NCI-H2171 treated with DMSO at 0.1 percent for 48 hours (cell line): ENCODE data around the gene LELP1.
"Not testable (repeated sequence)": the region's sequence is repeated elsewhere in the genome, so short reads cannot be mapped to it uniquely, and the experiment has no call there.

Experiments
- DNase-seq: peaks from one replicate; lab custom pipeline; 2025; lab: John Stamatoyannopoulos, UW

Gene LELP1

GRCh38 chr1:153203130-153203529 is at the start of gene LELP1:
Gene LELP1 (plus strand): TSS chr1:153203430. CDS start chr1:153204708, 1,278 bp downstream.
- no peak for DNase-seq

GRCh38 chr1:153155541-153155940 is 47.7 kb upstream of the LELP1 start:
- DNase-seq = no peak

- DNase-seq = no peak
Observed at GRCh38 chr1:153168686-153169085, 34.5 kb upstream of the LELP1 start.

- no peak for DNase-seq
Observed at GRCh38 chr1:153174624-153175023, 28.6 kb upstream of the LELP1 start.

- DNase-seq = no peak
Observed at GRCh38 chr1:153178922-153179321, 24.3 kb upstream of the LELP1 start.

GRCh38 chr1:153180556-153180955 is 22.7 kb upstream of the LELP1 start:
- no peak for DNase-seq

- not testable (repeated sequence) for DNase-seq
Observed at GRCh38 chr1:153188301-153188700, 14.9 kb upstream of the LELP1 start.

GRCh38 chr1:153190373-153190772 is 12.9 kb upstream of the LELP1 start:
- no peak for DNase-seq

- peak; percentile 11 for DNase-seq
Observed at GRCh38 chr1:153192697-153193096, 10.5 kb upstream of the LELP1 start.

GRCh38 chr1:153194331-153195050 is 8.7 kb upstream of the LELP1 start:
- no peak for DNase-seq

- no peak for DNase-seq
Observed at GRCh38 chr1:153195216-153195615, 8.0 kb upstream of the LELP1 start.

GRCh38 chr1:153202006-153202405 is 1.2 kb upstream of the LELP1 start:
- DNase-seq = no peak

GRCh38 chr1:153206631-153207030 is 3.4 kb downstream of the LELP1 start:
- DNase-seq = no peak

GRCh38 chr1:153210206-153210605 is 7.0 kb downstream of the LELP1 start:
- no peak for DNase-seq

GRCh38 chr1:153212201-153212600 is 9.0 kb downstream of the LELP1 start:
- DNase-seq = no peak

GRCh38 chr1:153213519-153213918 is 10.3 kb downstream of the LELP1 start:
- DNase-seq = no peak

GRCh38 chr1:153217212-153217611 is 14.0 kb downstream of the LELP1 start, which contains the start of gene PRR9:
Gene PRR9 (plus strand): TSS chr1:153217584. CDS start chr1:153218145, 561 bp downstream.
- DNase-seq = no peak

- DNase-seq = no peak
Observed at GRCh38 chr1:153217744-153218416, 14.7 kb downstream of the LELP1 start.

GRCh38 chr1:153220606-153221303 is 17.5 kb downstream of the LELP1 start:
- DNase-seq = peak; percentile 20

- peak; percentile 60 for DNase-seq
Observed at GRCh38 chr1:153223040-153223891, 20.0 kb downstream of the LELP1 start.

- no peak for DNase-seq
Observed at GRCh38 chr1:153227810-153228209, 24.6 kb downstream of the LELP1 start.

- DNase-seq = no peak
Observed at GRCh38 chr1:153228491-153228890, 25.3 kb downstream of the LELP1 start.
